HL-60 (cell line): ENCODE data around the gene CFAP299.

ENCODE experiments used
- GABPA ChIP-seq: IDR thresholded peaks from 2 replicates; pipeline ENCODE4 v1.6.1; 2012; ENCODE audit warnings: low read depth
- TF ChIP-seq, protein P1 (sequence below): IDR thresholded peaks from one replicate; pipeline ENCODE4 v1.5.1; 2011; ENCODE audit warnings: low read length, control low read depth, inconsistent platforms; ENCODE audit not compliant: insufficient read depth

DNA sequence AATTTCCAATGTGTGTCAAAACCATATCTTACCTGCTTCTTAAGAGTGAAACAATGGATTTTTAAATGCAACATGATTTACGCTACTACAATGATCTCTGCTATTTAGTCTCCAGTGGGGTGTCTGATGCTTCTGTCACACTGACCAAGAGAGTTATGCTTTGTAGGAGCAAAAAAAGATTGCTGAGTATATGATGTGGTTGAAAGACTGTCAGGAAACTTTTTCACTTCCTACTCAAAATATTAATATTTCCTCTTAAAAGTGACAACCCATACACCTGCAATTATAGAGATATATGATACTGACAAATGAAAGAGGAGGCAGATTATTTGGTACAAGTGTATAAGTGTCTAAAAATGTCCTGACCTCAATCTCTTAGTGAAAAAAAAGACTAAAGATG, 589.8 kb downstream of the CFAP299 start:
- TF ChIP-seq, protein P1, sequence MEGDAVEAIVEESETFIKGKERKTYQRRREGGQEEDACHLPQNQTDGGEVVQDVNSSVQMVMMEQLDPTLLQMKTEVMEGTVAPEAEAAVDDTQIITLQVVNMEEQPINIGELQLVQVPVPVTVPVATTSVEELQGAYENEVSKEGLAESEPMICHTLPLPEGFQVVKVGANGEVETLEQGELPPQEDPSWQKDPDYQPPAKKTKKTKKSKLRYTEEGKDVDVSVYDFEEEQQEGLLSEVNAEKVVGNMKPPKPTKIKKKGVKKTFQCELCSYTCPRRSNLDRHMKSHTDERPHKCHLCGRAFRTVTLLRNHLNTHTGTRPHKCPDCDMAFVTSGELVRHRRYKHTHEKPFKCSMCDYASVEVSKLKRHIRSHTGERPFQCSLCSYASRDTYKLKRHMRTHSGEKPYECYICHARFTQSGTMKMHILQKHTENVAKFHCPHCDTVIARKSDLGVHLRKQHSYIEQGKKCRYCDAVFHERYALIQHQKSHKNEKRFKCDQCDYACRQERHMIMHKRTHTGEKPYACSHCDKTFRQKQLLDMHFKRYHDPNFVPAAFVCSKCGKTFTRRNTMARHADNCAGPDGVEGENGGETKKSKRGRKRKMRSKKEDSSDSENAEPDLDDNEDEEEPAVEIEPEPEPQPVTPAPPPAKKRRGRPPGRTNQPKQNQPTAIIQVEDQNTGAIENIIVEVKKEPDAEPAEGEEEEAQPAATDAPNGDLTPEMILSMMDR = no peak
- no peak for TF ChIP-seq GABPA
